GM10266 (cell line): ENCODE measurements around the gene MTA1.

Experiments
- DNase-seq: peaks from one replicate; pipeline ENCODE4 v3.0.0; 2012; ENCODE audit errors: extremely low spot score
- CTCF ChIP-seq: IDR thresholded peaks from 2 replicates; pipeline ENCODE4 v1.5.1; 2012; ENCODE audit warnings: mild to moderate bottlenecking, low read depth; ENCODE audit not compliant: control insufficient read depth, insufficient read depth; ENCODE audit errors: missing control alignments

The MTA1 gene

GRCh38 chr14:105398726-105399465, 20.7 kb upstream of the MTA1 start:
- DNase-seq = no peak

GRCh38 chr14:105399466-105399775, 20.2 kb upstream of the MTA1 start:
- no peak for DNase-seq
- no peak for TF ChIP-seq CTCF

More at GRCh38 chr14:105398726-105399465, 20.7 kb upstream of the MTA1 start:
- TF ChIP-seq CTCF = no peak

- DNase-seq = no peak
- TF ChIP-seq CTCF = no peak
Measured at GRCh38 chr14:105400016-105400415, 19.6 kb upstream of the MTA1 start.

- TF ChIP-seq CTCF = no peak
- DNase-seq = no peak
Measured at GRCh38 chr14:105401699-105402098, 17.9 kb upstream of the MTA1 start.

- DNase-seq = no peak
- no peak for TF ChIP-seq CTCF
Measured at GRCh38 chr14:105408592-105408991, 11.0 kb upstream of the MTA1 start.

- no peak for DNase-seq
- TF ChIP-seq CTCF = no peak
Measured at GRCh38 chr14:105409364-105409763, 10.3 kb upstream of the MTA1 start.

GRCh38 chr14:105410642-105411016, 9.0 kb upstream of the MTA1 start:
- TF ChIP-seq CTCF = no peak
- peak; percentile 29 for DNase-seq
